ENCODE results near the gene RNF146. TPM values are rescaled to one million over a fixed set of nuclear protein-coding genes. Genes with fewer than 3 reads are reported as not detected.

The RNF146 gene
- total RNA-seq, 4 donors from 2014 or later: 18.6 to 54.6 (median 27.0) TPM

GRCh38 chr6:127299522-127300240 lies 33.0 kb downstream of the RNF146 start:
- DNase-seq (ENCODE audit: low spot score in 2 of 2): no peak
- peaks cover 3% of the 10 kb centered on the region for H3K36me3 ChIP-seq
- no peaks in the 10 kb centered on the region for H3K9me3 ChIP-seq
- TF ChIP-seq EP300 (IDR thresholded peaks at IDR 0.05): no peak
- TF ChIP-seq POLR2A (IDR thresholded peaks at IDR 0.05): no peak
- TF ChIP-seq CTCF (IDR thresholded peaks at IDR 0.05): no peak
- no peak for TF ChIP-seq POLR2AphosphoS5 (IDR thresholded peaks at IDR 0.05)
- H3K4me1 ChIP-seq: peaks cover 17% of the 10 kb centered on the region
- no peak overlapping the region for H3K4me3 ChIP-seq
- no peaks in the 10 kb centered on the region for H3K27me3 ChIP-seq
- no peak overlapping the region for H3K27ac ChIP-seq
- 79% methylated on average over 4 of the region's 4 CpGs for WGBS

GRCh38 chr6:127300411-127300810 lies 33.7 kb downstream of the RNF146 start:
- TF ChIP-seq EP300 (IDR thresholded peaks at IDR 0.05): no peak
- no peak for TF ChIP-seq POLR2AphosphoS5 (IDR thresholded peaks at IDR 0.05)
- TF ChIP-seq POLR2A (IDR thresholded peaks at IDR 0.05): no peak
- TF ChIP-seq CTCF (IDR thresholded peaks at IDR 0.05): no peak
- no peaks in the 10 kb centered on the region for H3K27me3 ChIP-seq
- DNase-seq (ENCODE audit: low spot score in 2 of 2): no peak
- H3K4me1 ChIP-seq: peaks cover 17% of the 10 kb centered on the region
- H3K27ac ChIP-seq: no peak overlapping the region
- H3K4me3 ChIP-seq: no peak overlapping the region
- no peaks in the 10 kb centered on the region for H3K9me3 ChIP-seq
- peaks cover 3% of the 10 kb centered on the region for H3K36me3 ChIP-seq

- TF ChIP-seq CTCF (IDR thresholded peaks at IDR 0.05): no peak
- TF ChIP-seq POLR2A (IDR thresholded peaks at IDR 0.05): no peak
- no peak for TF ChIP-seq EP300 (IDR thresholded peaks at IDR 0.05)
- no peak for TF ChIP-seq POLR2AphosphoS5 (IDR thresholded peaks at IDR 0.05)
- Histone ChIP-seq H3K4me3 (no peak overlapping the region), H3K4me1 (peaks cover 17% of the 10 kb centered on the region), H3K9me3 (no peaks in the 10 kb centered on the region), H3K27ac (no peak overlapping the region), H3K36me3 (peaks cover 3% of the 10 kb centered on the region), H3K27me3 (no peaks in the 10 kb centered on the region)
- DNase-seq (ENCODE audit: low spot score in 2 of 2): no peak
- WGBS: 80% methylated on average over 6 of the region's 6 CpGs
These were observed 34.6 kb downstream of the RNF146 start for GRCh38 chr6:127301199-127301700.

GRCh38 chr6:127302728-127303660 lies 36.3 kb downstream of the RNF146 start:
- H3K27ac ChIP-seq: no peak overlapping the region

More at GRCh38 chr6:127302728-127303660, 36.3 kb downstream of the RNF146 start:
- H3K36me3 ChIP-seq: peaks cover 3% of the 10 kb centered on the region
- no peaks in the 10 kb centered on the region for H3K27me3 ChIP-seq
- WGBS: 34% methylated on average over 6 of the region's 6 CpGs
- no peak overlapping the region for H3K4me3 ChIP-seq
- peaks cover 17% of the 10 kb centered on the region for H3K4me1 ChIP-seq
- no peak for DNase-seq (ENCODE audit: low spot score in 2 of 2)
- TF ChIP-seq POLR2AphosphoS5 (IDR thresholded peaks at IDR 0.05) (no peak), CTCF (IDR thresholded peaks at IDR 0.05) (peak; percentile 52 to 65)
- H3K9me3 ChIP-seq: peaks cover 3% of the 10 kb centered on the region
